Lower lobe of right lung (tissue), 2 donors: Measurements from ENCODE around the gene UBXN7. TPM values are rescaled to one million over a fixed set of nuclear protein-coding genes. Genes with fewer than 3 reads are reported as not detected.

Experiments used
- ATAC-seq, 2 donors: fragments of 200-7000 bp; cut with Tn5 transposase; one replicate each; pipeline ENCODE4 v1.9.1; 2020 to 2022; ENCODE audit warnings: mild to moderate bottlenecking in 2 of 2, moderate library complexity in 2 of 2
- DNase-seq: peaks from one replicate; pipeline ENCODE4 v3.0.0-alpha.2; 2020
- H3K27ac ChIP-seq: fragments of 200-600 bp; one replicate; pipeline ENCODE4 v1.8.0; 2022
- H3K27me3 ChIP-seq: fragments of 200-600 bp; one replicate; pipeline ENCODE4 v1.8.0; 2022; ENCODE audit warnings: low read depth
- H3K36me3 ChIP-seq: fragments of 200-600 bp; one replicate; pipeline ENCODE4 v1.8.0; 2022; ENCODE audit warnings: mild to moderate bottlenecking
- H3K4me1 ChIP-seq: fragments of 200-600 bp; one replicate; pipeline ENCODE4 v1.8.0; 2022
- H3K4me3 ChIP-seq: fragments of 200-600 bp; one replicate; pipeline ENCODE4 v1.8.0; 2022; ENCODE audit warnings: mild to moderate bottlenecking
- H3K9me3 ChIP-seq: fragments of 200-600 bp; one replicate; pipeline ENCODE4 v1.8.0; 2022
- intact Hi-C: fragments of 100-400 bp; cut with DNase I; formaldehyde crosslinking; loops from one replicate; pipeline ENCODE4 v1.11.0; 2022
- total RNA-seq: library from RNA; stranded (reverse); fragmentation: NEBNext Ultra II Directional; extraction: Animal tissue kit (Norgen Biotek cat#: 25700); gene quantifications from one replicate; pipeline ENCODE4 v1.2.1, GENCODE V29; 2021
- TF ChIP-seq, protein P1 (sequence below): fragments of 200-600 bp; IDR thresholded peaks from one replicate; pipeline ENCODE4 v1.8.0; 2022; ENCODE audit warnings: antibody characterized with exemption, mild to moderate bottlenecking
- donor health status: DM: no; HTN: yes; CAD: no; lungs with severe emphysema.

Gene UBXN7
- total RNA-seq, 1 donor from 2014 or later: 56.2 TPM

DNA sequence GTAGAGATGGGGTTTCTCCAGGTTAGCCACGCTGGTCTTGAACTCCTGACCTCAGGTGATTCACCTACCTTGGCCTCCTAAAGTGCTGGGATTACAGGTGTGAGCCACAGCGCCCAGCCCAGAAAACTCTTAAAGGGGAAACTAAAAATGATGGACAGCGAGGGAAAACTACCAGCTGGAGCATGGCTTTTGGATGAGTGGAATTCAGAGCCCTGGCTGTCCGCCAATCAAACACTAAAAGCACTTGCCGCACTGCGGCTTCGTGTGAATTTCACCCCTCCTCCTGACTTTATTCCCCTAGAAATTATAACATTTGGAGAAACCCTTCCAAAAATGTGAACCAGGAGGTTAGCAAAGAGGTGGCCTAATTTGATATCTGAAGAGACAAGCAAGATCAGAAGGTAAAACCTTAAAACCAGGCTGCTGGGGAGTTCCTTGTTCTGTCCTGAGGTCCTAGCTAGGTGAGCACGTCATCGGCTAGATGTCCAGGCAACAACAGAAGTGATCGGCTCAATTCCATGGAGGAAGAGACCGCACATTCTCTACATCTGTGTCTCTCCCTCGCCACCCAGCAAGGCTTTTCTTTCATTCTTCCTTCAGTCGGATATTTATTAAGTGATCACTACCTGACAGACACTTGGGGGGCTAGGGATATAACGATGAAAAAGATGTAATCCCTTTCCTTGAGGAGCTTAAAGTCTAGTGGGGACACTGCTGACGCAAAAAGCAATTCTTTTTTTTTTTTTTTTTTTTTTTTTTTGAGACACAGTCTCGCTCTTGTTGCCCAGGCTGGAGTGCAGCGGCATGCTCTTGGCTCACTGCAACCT lies 95.7 kb downstream of the UBXN7 start:
- no peak overlapping the region for H3K4me3 ChIP-seq
- intact Hi-C loops: no loop called here
- H3K27me3 ChIP-seq: no peaks in the 10 kb centered on the region
- no peak for ATAC-seq
- no peaks in the 10 kb centered on the region for H3K4me1 ChIP-seq
- TF ChIP-seq, protein P1, sequence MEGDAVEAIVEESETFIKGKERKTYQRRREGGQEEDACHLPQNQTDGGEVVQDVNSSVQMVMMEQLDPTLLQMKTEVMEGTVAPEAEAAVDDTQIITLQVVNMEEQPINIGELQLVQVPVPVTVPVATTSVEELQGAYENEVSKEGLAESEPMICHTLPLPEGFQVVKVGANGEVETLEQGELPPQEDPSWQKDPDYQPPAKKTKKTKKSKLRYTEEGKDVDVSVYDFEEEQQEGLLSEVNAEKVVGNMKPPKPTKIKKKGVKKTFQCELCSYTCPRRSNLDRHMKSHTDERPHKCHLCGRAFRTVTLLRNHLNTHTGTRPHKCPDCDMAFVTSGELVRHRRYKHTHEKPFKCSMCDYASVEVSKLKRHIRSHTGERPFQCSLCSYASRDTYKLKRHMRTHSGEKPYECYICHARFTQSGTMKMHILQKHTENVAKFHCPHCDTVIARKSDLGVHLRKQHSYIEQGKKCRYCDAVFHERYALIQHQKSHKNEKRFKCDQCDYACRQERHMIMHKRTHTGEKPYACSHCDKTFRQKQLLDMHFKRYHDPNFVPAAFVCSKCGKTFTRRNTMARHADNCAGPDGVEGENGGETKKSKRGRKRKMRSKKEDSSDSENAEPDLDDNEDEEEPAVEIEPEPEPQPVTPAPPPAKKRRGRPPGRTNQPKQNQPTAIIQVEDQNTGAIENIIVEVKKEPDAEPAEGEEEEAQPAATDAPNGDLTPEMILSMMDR: no peak
- H3K27ac ChIP-seq: no peak overlapping the region
- no peak for DNase-seq
- H3K36me3 ChIP-seq: no peaks in the 10 kb centered on the region
- no peaks in the 10 kb centered on the region for H3K9me3 ChIP-seq

DNA sequence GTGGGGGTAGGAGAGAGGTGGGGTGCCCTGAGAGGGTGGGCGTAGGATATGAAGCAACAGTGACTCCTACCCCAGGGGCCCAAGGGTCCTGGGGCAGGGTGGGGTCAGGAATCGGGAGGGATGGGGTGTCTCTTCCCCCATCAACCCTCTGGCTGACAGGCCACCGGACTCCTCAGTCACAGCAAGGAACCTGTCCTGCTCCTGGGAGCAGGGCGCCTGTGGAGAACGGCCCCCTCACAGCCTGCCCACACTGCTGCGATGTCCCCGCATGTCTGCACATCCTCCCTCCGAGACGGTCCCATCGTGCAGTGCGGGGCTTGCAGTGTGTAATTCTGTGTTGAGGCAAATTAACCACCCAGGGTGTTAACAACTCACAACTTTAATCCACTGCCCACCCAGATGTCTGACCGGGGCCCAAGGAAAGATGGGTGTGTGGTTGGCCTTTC lies 96.7 kb downstream of the UBXN7 start:
- no peak overlapping the region for H3K27ac ChIP-seq
- ATAC-seq (peak in 1 of 2 donors; percentile 29), DNase-seq (no peak)
- intact Hi-C loops: no loop called here
- H3K4me3 ChIP-seq: no peak overlapping the region
- TF ChIP-seq, protein P1: no peak
- no peaks in the 10 kb centered on the region for H3K36me3 ChIP-seq
- H3K27me3 ChIP-seq: no peaks in the 10 kb centered on the region
- H3K9me3 ChIP-seq: no peaks in the 10 kb centered on the region
- H3K4me1 ChIP-seq: no peaks in the 10 kb centered on the region

DNA sequence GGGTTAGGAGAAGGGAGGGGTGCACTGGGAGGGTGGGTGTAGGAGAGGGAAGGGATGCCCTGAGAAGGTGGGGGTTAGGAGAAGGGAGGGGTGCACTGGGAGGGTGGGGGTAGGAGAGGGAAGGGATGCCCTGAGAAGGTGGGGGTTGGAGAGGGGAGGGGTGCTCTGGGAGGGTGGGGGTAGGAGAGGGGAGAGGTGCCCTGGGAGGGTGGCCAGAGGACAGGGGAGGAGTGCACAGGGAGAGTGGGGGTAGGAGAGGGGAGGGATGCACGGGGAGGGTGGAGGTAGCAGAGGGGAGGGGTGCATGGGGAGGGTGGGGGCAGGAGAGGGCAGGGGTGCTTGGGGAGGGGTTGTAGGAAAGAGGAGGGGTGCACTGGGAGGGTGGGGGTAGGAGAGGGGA lies 97.2 kb downstream of the UBXN7 start:
- TF ChIP-seq, protein P1: no peak
- Histone ChIP-seq H3K4me3 (no peak overlapping the region), H3K9me3 (no peaks in the 10 kb centered on the region), H3K4me1 (no peaks in the 10 kb centered on the region), H3K27me3 (no peaks in the 10 kb centered on the region), H3K36me3 (no peaks in the 10 kb centered on the region), H3K27ac (no peak overlapping the region)
- no peak for DNase-seq
- intact Hi-C loops: no loop called here
- ATAC-seq: no peak

DNA sequence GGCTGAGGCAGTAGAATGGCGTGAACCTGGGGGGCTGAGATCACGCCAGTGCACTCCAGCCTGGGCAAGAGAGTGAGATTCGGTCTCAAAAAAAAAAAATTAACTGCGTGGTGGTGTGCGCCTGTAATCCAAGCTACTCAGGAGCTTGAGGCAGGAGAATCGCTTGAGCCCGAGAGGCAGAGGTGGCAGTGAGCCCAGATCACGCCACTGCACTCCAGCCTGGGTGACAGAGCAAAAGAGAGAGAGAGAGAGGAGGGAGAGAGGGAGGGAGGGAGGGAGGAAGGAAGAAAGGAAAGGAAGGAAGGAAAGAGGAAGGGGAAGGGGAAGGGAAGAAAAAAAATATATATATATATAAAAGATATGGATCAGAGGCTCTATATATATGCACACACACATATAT lies 100.1 kb downstream of the UBXN7 start:
- no peak for ATAC-seq
- no peak overlapping the region for H3K4me3 ChIP-seq
- no peaks in the 10 kb centered on the region for H3K9me3 ChIP-seq
- H3K4me1 ChIP-seq: no peaks in the 10 kb centered on the region
- TF ChIP-seq, protein P1: no peak
- H3K36me3 ChIP-seq: no peaks in the 10 kb centered on the region
- H3K27me3 ChIP-seq: no peaks in the 10 kb centered on the region
- no peak for DNase-seq
- intact Hi-C loops: no loop called here
- H3K27ac ChIP-seq: no peak overlapping the region

DNA sequence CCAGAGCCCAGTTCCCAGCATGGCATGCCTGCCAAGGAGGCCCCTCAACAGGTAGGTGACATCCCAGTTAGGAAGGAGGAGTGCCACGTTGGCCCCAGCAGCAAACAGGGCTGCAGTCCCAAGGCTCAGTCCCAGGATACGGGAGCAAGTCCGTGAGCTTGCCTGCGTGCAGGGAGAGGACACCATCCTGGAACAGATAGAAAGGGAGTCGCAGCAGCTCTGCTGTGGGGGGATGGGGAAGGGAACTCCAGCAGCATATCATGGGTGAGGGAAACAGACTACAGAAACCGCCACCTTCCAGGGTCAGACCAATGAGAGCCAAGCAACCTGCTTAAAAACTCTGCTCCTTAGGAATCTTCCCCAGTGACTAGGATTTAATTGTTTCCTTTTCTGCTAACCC lies 104.8 kb downstream of the UBXN7 start:
- intact Hi-C loops: no loop called here
- Histone ChIP-seq H3K36me3 (no peaks in the 10 kb centered on the region), H3K4me1 (no peaks in the 10 kb centered on the region), H3K27me3 (no peaks in the 10 kb centered on the region), H3K4me3 (no peak overlapping the region), H3K27ac (no peak overlapping the region), H3K9me3 (no peaks in the 10 kb centered on the region)
- ATAC-seq: no peak
- DNase-seq: no peak
- TF ChIP-seq, protein P1: no peak
